Hair follicular keratinocyte (primary cell): ENCODE data around the gene HEXIM1. TPM values are rescaled to one million over a fixed set of nuclear protein-coding genes. Genes with fewer than 3 reads are reported as not detected.

Experiments
- total RNA-seq: library from RNA; depleted of rRNA; stranded (reverse); fragments of >200 nt; gene quantifications from 2 replicates; pipeline ENCODE4 v1.2.3, GENCODE V29; 2015

Gene HEXIM1, protein sequence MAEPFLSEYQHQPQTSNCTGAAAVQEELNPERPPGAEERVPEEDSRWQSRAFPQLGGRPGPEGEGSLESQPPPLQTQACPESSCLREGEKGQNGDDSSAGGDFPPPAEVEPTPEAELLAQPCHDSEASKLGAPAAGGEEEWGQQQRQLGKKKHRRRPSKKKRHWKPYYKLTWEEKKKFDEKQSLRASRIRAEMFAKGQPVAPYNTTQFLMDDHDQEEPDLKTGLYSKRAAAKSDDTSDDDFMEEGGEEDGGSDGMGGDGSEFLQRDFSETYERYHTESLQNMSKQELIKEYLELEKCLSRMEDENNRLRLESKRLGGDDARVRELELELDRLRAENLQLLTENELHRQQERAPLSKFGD
- 11.4 and 15.2 TPM in 2 replicates for total RNA-seq

DNA sequence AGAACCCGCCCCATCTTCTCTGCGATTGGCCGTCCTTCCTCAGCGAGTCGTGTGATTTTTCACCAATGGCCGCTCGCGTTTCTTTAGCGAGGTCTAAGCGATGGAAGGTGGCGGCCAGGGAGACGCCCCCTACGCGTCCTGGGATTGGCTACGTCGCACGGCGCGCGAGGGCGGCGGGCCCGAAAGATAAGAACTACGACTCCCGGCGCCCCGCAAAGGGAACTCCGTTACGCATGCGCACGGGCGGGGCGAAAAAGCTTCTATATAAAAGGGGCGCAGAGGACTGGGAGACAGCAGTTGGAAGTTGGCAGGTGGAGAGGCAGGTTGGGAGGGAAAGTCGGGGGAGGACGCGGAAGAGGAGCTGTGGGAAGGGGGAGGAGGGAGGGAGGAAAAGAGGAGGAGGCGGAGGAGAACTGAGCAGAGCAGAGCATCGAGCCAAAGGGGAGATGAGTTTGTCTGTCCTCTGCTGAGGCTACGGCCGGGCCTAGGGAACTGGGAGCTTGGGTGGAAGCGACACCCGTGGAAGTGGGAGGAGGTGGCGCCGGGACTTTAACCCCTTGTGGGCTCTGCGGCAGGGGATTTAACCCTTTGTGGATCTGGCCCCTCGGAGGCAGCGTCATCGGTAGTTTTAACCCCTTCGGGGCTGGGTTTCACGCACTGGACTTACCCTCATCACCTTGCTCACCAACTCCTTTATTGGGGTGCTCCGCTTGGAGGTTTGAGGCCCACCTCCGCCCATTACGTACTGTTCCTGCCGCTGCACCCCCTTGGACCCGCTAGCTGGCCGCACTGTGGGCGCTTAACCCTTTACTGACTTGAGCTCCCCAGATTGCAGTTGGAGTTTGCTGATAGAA is at the start of gene HEXIM1:
TSS of gene HEXIM1 (plus strand) at position 293 of the 854 bp plus-strand sequence. CDS start 716 bp downstream, outside the sequence.

DNA sequence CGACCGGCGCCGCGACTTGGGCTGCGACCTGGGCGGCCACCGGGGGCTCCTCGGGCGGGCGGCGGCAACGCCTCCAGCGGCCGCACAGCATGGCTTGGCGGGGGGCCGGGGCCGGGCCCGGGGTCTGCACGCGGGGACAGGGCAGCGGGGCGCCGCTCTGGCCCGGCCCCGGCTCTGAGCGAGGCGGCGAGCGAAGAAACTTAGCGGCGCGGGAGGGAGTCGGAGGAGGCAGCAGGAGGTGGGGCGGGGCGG is 16.0 kb upstream of the HEXIM1 start, which contains the start of gene PLCD3:
TSS of gene PLCD3 (minus strand) at position 196 of the 252 bp plus-strand sequence. CDS start at position 91, 105 bp downstream.

DNA sequence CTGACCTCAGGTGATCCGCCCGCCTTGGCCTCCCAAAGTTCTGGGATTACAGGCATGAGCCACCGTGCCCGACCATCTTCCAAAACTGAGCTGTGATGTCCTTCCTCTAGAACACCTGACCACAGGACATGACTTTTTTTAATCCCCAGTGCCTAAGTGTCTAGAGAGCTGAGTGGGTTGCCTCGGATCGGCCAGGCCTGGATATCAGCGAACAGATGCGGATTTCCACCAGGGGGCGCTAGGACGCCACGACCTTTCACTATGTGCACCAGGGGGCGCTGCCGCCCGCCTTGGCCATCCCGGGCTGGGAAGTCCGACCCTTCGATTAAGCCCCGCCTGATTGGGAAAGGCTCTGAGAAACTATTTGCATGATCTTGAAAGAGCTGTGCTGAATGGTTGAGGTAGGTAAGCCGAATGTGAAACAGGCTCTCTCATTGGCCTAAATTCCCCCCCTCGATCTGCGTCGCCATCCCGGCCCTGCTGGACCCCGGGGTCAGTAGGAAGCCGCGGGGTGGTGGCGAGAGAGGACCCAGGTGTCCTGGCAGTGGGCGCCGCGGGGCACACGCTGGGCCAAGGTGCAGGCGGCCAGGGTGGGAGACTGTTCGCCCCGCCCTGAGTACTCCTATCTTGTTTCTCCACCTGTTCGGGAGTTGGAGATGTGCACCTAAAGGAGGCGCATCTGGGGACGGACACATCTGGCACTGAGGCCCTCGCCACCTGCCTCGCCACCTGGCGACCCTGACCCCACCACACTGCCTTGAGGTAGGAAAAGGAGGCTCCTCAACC is 12.9 kb upstream of the HEXIM1 start, which contains the start of gene ACBD4:
TSS of gene ACBD4 (plus strand) at position 496 of the 786 bp plus-strand sequence. CDS start 458 bp downstream, outside the sequence.

GRCh38 chr17:45161288-45162024 is 13.2 kb downstream of the HEXIM1 start, which contains the start of gene HEXIM2:
HEXIM2 (plus strand) TSS chr17:45161875; CDS start chr17:45162794, 919 bp downstream.

Other genes starting within 250 kb of the HEXIM1 start
- gene EFTUD2, start 249.0 kb upstream of the HEXIM1 start, total RNA-seq: 51.5 and 109 TPM in 2 replicates
- not detected in 2 replicates for gene GFAP, start 233.0 kb upstream of the HEXIM1 start, total RNA-seq
- gene KIF18B, start 200.7 kb upstream of the HEXIM1 start, total RNA-seq: 7.7 and 22.7 TPM in 2 replicates
- gene C1QL1, start 180.2 kb upstream of the HEXIM1 start, total RNA-seq: 2.5 TPM in 1 of 2 replicates, not detected in the other
- gene DCAKD, start 96.8 kb upstream of the HEXIM1 start, total RNA-seq: 44.2 and 64.7 TPM in 2 replicates
- 75.7 and 122 TPM in 2 replicates for gene NMT1, start 87.2 kb upstream of the HEXIM1 start, total RNA-seq
- 66.8 and 126 TPM in 2 replicates for gene PLCD3, start 16.0 kb upstream of the HEXIM1 start, total RNA-seq
- 2.0 and 5.6 TPM in 2 replicates for gene ACBD4, start 12.8 kb upstream of the HEXIM1 start, total RNA-seq
- gene HEXIM2, start 13.4 kb downstream of the HEXIM1 start, total RNA-seq: 3.5 and 5.5 TPM in 2 replicates
- gene FMNL1, start 73.4 kb downstream of the HEXIM1 start, total RNA-seq: 1.1 and 5.2 TPM in 2 replicates
- gene SPATA32, start 113.6 kb downstream of the HEXIM1 start, total RNA-seq: not detected in 2 replicates
- 3.3 and 5.6 TPM in 2 replicates for gene MAP3K14, start 168.5 kb downstream of the HEXIM1 start, total RNA-seq